PFSK-1 (cell line): ENCODE measurements around the gene PLEKHO1.

Experiments used
- FOXP2 ChIP-seq: optimal IDR thresholded peaks from 2 replicates; pipeline ENCODE3; 2011; ENCODE audit warnings: borderline replicate concordance, control low read depth, inconsistent platforms; ENCODE audit not compliant: insufficient read depth; ENCODE audit errors: extremely low read length, extremely low read depth
- POLR2AphosphoS5 ChIP-seq: IDR thresholded peaks from 2 replicates; pipeline ENCODE4 v1.6.1; 2012; ENCODE audit warnings: low read depth, mild to moderate bottlenecking, control low read depth, low read length, moderate library complexity
- SIN3A ChIP-seq: IDR thresholded peaks from 2 replicates; pipeline ENCODE4 v1.6.1; 2012; ENCODE audit warnings: mild to moderate bottlenecking, low read length, moderate library complexity, borderline replicate concordance; ENCODE audit not compliant: insufficient read depth
- TAF1 ChIP-seq: IDR thresholded peaks from 2 replicates; pipeline ENCODE4 v1.6.1; 2012; ENCODE audit warnings: low read length, control low read depth, borderline replicate concordance; ENCODE audit not compliant: insufficient read depth
- TF ChIP-seq, protein P1 (sequence below), 2 experiments: IDR thresholded peaks; 2 replicates each; pipeline versions ENCODE4 v1.6.1 to v1.8.0; 2011 to 2012; ENCODE audit warnings: low read depth in 2 of 2, low read length in 2 of 2, control low read depth in 1 of 2, inconsistent platforms in 1 of 2, mild to moderate bottlenecking in 1 of 2, moderate library complexity in 1 of 2; ENCODE audit not compliant: insufficient read depth in 1 of 2

Gene PLEKHO1

DNA sequence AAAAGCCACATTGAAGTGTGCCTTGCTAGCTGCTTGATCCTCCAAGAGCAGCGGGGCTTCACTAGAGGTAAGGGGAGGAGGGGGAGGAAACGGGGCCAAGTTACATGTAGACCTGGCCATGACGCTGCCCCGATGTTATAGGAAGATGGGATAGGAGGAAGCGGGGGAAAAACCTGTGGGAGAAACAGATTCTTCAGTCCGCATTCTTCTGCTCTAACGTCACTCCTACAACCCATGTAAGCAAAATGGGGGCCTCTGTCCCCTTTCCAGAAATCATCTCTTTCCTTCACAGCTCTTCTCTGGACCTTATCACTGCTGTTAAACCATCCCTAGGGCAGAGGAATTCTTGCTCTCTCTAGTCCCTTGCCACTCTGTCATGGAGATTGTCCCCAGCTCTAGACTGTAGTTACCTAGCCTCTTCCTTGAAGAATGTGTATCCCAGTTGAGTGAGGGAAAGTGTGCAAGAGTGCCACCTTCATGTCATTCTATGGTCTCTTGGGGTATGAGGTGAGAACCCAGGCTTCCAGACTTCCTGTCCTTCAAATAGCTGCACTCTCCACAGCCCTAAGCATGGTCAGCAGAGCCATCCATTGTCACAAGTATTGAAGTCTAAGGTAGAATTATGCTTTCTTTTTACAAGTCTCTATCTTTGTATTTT, 11.4 kb downstream of the PLEKHO1 start:
- TF ChIP-seq SIN3A (no peak), POLR2AphosphoS5 (no peak), FOXP2 (no peak), TAF1 (no peak)
- TF ChIP-seq, protein P1, sequence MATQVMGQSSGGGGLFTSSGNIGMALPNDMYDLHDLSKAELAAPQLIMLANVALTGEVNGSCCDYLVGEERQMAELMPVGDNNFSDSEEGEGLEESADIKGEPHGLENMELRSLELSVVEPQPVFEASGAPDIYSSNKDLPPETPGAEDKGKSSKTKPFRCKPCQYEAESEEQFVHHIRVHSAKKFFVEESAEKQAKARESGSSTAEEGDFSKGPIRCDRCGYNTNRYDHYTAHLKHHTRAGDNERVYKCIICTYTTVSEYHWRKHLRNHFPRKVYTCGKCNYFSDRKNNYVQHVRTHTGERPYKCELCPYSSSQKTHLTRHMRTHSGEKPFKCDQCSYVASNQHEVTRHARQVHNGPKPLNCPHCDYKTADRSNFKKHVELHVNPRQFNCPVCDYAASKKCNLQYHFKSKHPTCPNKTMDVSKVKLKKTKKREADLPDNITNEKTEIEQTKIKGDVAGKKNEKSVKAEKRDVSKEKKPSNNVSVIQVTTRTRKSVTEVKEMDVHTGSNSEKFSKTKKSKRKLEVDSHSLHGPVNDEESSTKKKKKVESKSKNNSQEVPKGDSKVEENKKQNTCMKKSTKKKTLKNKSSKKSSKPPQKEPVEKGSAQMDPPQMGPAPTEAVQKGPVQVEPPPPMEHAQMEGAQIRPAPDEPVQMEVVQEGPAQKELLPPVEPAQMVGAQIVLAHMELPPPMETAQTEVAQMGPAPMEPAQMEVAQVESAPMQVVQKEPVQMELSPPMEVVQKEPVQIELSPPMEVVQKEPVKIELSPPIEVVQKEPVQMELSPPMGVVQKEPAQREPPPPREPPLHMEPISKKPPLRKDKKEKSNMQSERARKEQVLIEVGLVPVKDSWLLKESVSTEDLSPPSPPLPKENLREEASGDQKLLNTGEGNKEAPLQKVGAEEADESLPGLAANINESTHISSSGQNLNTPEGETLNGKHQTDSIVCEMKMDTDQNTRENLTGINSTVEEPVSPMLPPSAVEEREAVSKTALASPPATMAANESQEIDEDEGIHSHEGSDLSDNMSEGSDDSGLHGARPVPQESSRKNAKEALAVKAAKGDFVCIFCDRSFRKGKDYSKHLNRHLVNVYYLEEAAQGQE (IDR thresholded peaks at IDR 0.05; ENCODE audit: insufficient read depth in 1 of 2, low read depth in 2 of 2, low read length in 2 of 2), result no peak

DNA sequence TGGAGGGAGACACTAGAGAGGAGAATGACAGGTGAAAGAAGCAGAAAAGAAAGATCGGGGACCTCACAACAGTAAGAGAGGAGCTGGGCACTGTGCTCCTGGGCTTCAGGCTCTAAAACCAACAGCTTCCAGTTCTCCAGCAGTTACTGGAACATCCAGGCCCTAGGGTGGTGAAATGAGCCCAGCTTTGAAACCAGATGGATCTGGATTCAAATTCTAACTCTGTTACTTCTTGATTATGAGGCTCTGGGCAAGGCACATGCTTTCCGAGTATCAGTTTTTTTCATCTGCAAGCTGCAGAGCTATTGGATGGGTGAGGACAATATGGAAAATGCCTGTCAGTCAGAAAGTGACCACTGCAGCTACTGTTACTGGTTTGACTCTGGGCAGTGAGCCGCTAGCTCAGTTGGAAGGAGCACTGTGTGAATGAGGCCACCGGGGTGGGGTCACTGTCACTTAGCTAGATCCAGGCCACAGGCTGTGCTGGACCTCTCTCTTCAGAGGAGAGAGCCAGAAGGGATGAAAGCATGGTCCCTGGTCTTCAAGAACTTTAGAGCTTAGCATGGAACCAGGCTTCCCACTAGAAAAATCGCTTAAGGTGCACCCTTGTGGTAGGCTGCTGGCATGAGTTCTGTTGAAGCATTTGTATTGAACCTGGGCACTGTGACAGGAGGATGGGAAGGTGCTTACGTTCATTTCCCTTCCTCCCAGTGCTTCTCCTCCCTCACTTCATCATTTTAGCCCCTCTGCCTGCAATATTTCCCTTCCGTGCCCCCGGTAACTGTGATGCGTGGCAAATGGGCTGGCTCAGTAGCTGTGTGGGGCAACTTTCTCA, 12.2 kb downstream of the PLEKHO1 start:
- TF ChIP-seq SIN3A (no peak), POLR2AphosphoS5 (no peak), TAF1 (no peak), FOXP2 (no peak)
- TF ChIP-seq, protein P1 (IDR thresholded peaks at IDR 0.05; ENCODE audit: insufficient read depth in 1 of 2, low read depth in 2 of 2, low read length in 2 of 2), result no peak

DNA sequence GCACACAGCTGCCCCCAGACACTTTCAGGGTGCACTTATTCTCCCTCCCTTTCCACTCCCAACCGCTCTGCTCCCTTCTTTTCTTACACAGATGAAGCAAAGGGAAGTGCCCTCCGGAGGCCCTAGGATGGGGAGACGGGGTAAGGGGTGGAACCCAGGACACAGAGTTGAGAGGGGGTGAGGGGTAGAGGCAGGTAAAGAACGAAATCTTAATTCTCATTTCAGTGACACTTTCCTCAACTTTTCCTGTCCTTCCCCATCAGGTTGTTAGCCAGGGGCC, 12.8 kb downstream of the PLEKHO1 start:
- TF ChIP-seq, protein P1 (IDR thresholded peaks at IDR 0.05; ENCODE audit: insufficient read depth in 1 of 2, low read depth in 2 of 2, low read length in 2 of 2), result no peak
- TF ChIP-seq TAF1 (no peak), POLR2AphosphoS5 (no peak), FOXP2 (no peak), SIN3A (no peak)

DNA sequence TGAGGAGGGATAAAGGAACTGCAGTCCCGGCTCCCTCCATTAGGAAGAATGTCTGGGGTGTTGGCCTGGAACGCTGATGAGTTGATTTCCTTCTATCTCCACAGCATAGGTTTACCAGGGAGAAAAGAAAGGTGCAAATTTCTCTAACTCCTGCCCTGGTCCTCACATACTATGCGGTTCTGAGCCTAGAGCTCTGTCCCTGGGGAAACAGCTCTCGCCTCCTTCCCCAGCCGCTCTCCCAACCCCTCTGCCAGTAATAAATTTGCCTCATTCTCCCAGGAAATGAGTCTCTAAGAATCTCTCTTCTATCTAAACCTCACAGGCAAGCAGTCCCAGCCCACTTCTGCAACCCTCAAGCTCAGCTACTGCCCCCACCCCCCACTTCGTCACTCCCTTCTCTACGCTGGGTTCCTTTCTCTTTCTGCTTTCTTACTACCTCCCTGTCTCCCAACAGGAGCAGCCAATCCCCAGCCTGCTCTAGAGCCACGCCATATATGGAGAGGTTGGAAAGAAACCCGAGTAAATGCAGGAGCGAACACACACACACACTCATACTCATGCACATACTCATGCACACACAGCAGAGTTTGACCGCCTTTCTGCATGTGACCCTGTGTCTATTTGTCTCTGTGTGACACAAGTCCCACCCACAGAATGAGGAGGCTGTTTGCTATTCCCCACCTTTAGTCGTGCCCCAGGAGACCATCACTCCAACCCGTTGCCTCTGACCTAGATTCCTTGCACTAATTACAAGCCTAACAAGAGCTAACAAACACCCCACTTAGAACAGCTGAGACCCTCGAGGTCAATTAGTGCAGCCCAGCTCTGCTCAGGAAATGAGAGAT, 13.4 kb downstream of the PLEKHO1 start:
- TF ChIP-seq, protein P1 (IDR thresholded peaks at IDR 0.05; ENCODE audit: insufficient read depth in 1 of 2, low read depth in 2 of 2, low read length in 2 of 2), result no peak
- TF ChIP-seq TAF1 (no peak), FOXP2 (no peak), SIN3A (no peak), POLR2AphosphoS5 (no peak)
